Body of pancreas (tissue), 4 donors: ENCODE data around the gene MYBPC1.

Experiments
- POLR2A ChIP-seq, 3 donors: fragments of 450-650 bp; IDR thresholded peaks; one replicate each; pipeline ENCODE4 v1.6.1; 2016; ENCODE audit warnings: antibody characterized with exemption in 3 of 3, mild to moderate bottlenecking in 2 of 3
- TF ChIP-seq, protein P1 (sequence below), 7 experiments: fragments of 450-650 bp in 4 of 7; fragments of 200-600 bp in 3 of 7; sonication (generic) in 3 of 7; IDR thresholded peaks; one replicate each; pipeline ENCODE4 v1.5.1; 2016 to 2019; ENCODE audit warnings: antibody characterized with exemption in 7 of 7

- TF ChIP-seq, protein P1, sequence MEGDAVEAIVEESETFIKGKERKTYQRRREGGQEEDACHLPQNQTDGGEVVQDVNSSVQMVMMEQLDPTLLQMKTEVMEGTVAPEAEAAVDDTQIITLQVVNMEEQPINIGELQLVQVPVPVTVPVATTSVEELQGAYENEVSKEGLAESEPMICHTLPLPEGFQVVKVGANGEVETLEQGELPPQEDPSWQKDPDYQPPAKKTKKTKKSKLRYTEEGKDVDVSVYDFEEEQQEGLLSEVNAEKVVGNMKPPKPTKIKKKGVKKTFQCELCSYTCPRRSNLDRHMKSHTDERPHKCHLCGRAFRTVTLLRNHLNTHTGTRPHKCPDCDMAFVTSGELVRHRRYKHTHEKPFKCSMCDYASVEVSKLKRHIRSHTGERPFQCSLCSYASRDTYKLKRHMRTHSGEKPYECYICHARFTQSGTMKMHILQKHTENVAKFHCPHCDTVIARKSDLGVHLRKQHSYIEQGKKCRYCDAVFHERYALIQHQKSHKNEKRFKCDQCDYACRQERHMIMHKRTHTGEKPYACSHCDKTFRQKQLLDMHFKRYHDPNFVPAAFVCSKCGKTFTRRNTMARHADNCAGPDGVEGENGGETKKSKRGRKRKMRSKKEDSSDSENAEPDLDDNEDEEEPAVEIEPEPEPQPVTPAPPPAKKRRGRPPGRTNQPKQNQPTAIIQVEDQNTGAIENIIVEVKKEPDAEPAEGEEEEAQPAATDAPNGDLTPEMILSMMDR (IDR thresholded peaks at IDR 0.05) = no peak
- TF ChIP-seq POLR2A (IDR thresholded peaks at IDR 0.05) = no peak
Observed at GRCh38 chr12:101733166-101733565, 138.4 kb downstream of the MYBPC1 start.
